NCI-H1105 treated with DMSO at 0.1 percent for 48 hours (cell line): ENCODE data around the gene CASQ2.

Source experiments
- DNase-seq: peaks from one replicate; lab custom pipeline; 2025; lab: John Stamatoyannopoulos, UW

The CASQ2 gene

GRCh38 chr1:115660151-115660550 is 108.4 kb downstream of the CASQ2 start:
- no peak for DNase-seq

- no peak for DNase-seq
These were observed 109.9 kb downstream of the CASQ2 start for GRCh38 chr1:115658646-115659045.

- no peak for DNase-seq
These were observed 111.9 kb downstream of the CASQ2 start for GRCh38 chr1:115656461-115657077.

GRCh38 chr1:115655916-115656315 is 112.6 kb downstream of the CASQ2 start:
- no peak for DNase-seq

GRCh38 chr1:115655306-115655663 is 113.2 kb downstream of the CASQ2 start:
- no peak for DNase-seq

GRCh38 chr1:115654663-115655305 is 113.7 kb downstream of the CASQ2 start:
- no peak for DNase-seq

DNA sequence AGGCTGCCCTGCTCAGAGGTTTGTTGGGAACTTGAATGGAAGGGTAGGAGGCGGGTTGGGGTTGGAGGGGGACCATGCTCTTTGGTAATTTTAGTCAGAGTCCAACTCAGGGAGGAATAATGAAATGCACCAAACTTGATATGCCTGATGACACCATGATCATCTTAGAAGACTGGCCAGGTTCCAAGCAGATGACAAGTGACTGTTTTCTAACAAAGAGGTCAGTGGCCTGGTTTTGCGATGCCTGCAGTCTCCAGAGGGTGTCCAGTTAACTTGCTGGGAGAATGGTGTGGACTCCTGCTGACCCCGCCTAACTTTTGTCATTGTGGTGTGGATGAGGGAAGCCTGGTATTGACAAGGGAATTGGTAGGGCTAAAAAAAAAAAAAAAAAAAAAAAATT is 114.4 kb downstream of the CASQ2 start:
- no peak for DNase-seq

GRCh38 chr1:115652236-115652788 is 116.2 kb downstream of the CASQ2 start:
- DNase-seq, result no peak

- no peak for DNase-seq
These were observed 117.1 kb downstream of the CASQ2 start for GRCh38 chr1:115651391-115651790.

DNA sequence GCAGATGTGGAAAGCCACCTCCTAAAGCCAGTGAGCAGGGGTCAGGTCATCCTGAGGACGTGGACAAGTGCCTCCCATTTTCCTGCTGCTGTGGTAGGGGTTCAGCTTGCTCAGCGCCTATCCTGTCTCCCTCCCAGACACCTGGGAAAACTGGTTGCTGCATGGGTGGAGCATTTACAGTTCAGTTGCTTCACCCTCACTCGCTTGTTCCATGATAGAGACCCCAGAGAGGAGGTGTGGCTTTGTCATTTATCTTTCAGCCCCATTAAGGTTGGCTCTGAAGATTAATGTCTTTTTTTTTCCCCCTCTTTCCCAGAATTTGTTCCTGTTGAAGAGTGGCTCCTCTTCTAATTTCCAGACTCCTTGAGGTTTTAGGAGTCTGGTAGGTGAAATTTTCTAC is 117.6 kb downstream of the CASQ2 start:
- no peak for DNase-seq
